Measurements from ENCODE around the gene FAM3D.

DNA sequence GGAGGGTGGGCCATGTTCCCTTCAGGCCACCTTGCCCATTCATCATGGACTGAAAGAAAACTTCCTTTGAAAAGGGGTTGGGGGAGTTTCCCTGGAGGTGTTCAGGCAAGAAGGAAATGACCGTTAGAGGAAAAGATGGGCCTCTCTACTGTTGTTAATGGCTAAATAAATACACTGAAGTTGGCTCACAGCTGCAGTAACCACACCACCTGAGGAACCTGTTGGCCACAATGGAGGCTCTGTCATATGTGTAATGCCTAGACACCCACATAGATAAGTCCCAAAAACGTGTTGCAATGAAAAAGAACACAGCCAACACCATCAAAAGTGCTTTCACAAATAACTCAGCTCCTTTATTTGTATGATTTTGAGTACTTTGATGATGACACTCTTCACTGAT is 38.2 kb upstream of the FAM3D start:
- TF ChIP-seq ZBTB48 (tag by site-specific recombination; IDR thresholded peaks at IDR 0.05) (no peak), ZBTB8A (tag by site-specific recombination; IDR thresholded peaks at IDR 0.05) (no peak), ZNF394 (tag by site-specific recombination; IDR thresholded peaks at IDR 0.05; ENCODE audit: borderline replicate concordance) (no peak), ZNF548 (tag by site-specific recombination; IDR thresholded peaks at IDR 0.05) (no peak), SALL2 (tag by site-specific recombination; IDR thresholded peaks at IDR 0.05; ENCODE audit: borderline replicate concordance) (no peak), ZNF792 (tag by site-specific recombination; IDR thresholded peaks at IDR 0.05) (no peak), ZBTB7A (tag by site-specific recombination; IDR thresholded peaks at IDR 0.05; ENCODE audit: low read depth) (no peak)
- TF ChIP-seq, protein P1, sequence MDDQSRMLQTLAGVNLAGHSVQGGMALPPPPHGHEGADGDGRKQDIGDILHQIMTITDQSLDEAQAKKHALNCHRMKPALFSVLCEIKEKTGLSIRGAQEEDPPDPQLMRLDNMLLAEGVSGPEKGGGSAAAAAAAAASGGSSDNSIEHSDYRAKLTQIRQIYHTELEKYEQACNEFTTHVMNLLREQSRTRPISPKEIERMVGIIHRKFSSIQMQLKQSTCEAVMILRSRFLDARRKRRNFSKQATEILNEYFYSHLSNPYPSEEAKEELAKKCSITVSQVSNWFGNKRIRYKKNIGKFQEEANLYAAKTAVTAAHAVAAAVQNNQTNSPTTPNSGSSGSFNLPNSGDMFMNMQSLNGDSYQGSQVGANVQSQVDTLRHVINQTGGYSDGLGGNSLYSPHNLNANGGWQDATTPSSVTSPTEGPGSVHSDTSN (CRISPR knock-in tag; IDR thresholded peaks at IDR 0.05), result no peak
- TF ChIP-seq, protein P2, sequence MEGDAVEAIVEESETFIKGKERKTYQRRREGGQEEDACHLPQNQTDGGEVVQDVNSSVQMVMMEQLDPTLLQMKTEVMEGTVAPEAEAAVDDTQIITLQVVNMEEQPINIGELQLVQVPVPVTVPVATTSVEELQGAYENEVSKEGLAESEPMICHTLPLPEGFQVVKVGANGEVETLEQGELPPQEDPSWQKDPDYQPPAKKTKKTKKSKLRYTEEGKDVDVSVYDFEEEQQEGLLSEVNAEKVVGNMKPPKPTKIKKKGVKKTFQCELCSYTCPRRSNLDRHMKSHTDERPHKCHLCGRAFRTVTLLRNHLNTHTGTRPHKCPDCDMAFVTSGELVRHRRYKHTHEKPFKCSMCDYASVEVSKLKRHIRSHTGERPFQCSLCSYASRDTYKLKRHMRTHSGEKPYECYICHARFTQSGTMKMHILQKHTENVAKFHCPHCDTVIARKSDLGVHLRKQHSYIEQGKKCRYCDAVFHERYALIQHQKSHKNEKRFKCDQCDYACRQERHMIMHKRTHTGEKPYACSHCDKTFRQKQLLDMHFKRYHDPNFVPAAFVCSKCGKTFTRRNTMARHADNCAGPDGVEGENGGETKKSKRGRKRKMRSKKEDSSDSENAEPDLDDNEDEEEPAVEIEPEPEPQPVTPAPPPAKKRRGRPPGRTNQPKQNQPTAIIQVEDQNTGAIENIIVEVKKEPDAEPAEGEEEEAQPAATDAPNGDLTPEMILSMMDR (tag by site-specific recombination; IDR thresholded peaks at IDR 0.05), result no peak
- TF ChIP-seq, protein P3, sequence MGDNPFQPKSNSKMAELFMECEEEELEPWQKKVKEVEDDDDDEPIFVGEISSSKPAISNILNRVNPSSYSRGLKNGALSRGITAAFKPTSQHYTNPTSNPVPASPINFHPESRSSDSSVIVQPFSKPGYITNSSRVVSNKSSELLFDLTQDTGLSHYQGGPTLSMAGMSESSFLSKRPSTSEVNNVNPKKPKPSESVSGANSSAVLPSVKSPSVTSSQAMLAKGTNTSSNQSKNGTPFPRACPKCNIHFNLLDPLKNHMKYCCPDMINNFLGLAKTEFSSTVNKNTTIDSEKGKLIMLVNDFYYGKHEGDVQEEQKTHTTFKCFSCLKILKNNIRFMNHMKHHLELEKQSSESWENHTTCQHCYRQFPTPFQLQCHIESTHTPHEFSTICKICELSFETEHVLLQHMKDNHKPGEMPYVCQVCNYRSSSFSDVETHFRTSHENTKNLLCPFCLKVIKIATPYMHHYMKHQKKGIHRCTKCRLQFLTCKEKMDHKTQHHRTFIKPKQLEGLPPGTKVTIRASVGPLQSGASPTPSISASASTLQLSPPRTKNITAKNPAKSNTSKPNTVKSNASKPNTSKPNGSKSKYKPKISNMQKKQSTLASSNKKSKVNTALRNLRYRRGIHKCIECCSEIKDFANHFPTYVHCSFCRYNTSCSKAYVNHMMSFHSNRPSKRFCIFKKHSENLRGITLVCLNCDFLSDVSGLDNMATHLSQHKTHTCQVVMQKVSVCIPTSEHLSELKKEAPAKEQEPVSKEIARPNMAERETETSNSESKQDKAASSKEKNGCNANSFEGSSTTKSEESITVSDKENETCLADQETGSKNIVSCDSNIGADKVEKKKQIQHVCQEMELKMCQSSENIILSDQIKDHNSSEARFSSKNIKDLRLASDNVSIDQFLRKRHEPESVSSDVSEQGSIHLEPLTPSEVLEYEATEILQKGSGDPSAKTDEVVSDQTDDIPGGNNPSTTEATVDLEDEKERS (tag by site-specific recombination; IDR thresholded peaks at IDR 0.05), result no peak
- TF ChIP-seq, protein P4, sequence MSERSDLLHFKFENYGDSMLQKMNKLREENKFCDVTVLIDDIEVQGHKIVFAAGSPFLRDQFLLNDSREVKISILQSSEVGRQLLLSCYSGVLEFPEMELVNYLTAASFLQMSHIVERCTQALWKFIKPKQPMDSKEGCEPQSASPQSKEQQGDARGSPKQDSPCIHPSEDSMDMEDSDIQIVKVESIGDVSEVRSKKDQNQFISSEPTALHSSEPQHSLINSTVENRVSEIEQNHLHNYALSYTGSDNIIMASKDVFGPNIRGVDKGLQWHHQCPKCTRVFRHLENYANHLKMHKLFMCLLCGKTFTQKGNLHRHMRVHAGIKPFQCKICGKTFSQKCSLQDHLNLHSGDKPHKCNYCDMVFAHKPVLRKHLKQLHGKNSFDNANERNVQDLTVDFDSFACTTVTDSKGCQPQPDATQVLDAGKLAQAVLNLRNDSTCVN (tag by site-specific recombination; optimal IDR thresholded peaks at IDR 0.05), result no peak
